Lower leg skin (tissue), 4 donors: ENCODE measurements around the gene CRX. TPM values are rescaled to one million over a fixed set of nuclear protein-coding genes. Genes with fewer than 3 reads are reported as not detected.
"Not testable (repeated sequence)": the region's sequence is repeated elsewhere in the genome, so short reads cannot be mapped to it uniquely, and the experiment has no call there.

Experiments
- DNase-seq, 2 donors: peaks; one replicate each; pipeline ENCODE4 v3.0.0-alpha.2; 2019; ENCODE audit warnings: low spot score in 2 of 2
- H3K4me3 ChIP-seq: fragments of 200-600 bp; sonication (generic); 2 replicates; pipeline ENCODE4 v1.5.1; 2017; ENCODE audit warnings: mild to moderate bottlenecking, low read depth; ENCODE audit not compliant: poor library complexity, severe bottlenecking
- CTCF ChIP-seq, 3 donors: fragments of 450-650 bp; IDR thresholded peaks; one replicate each; pipeline ENCODE4 v1.5.1; 2016; ENCODE audit warnings: antibody characterized with exemption in 3 of 3, mild to moderate bottlenecking in 3 of 3, moderate library complexity in 2 of 3
- POLR2A ChIP-seq, 2 donors: fragments of 450-650 bp; IDR thresholded peaks; one replicate each; pipeline ENCODE4 v1.6.1; 2016 to 2017; ENCODE audit warnings: antibody characterized with exemption in 2 of 2, mild to moderate bottlenecking in 1 of 2, moderate library complexity in 1 of 2
- WGBS, 2 donors: methylation state at CpG; one replicate each; pipeline ENCODE4 v1.1.5; 2018; 5-methylcytosine and 5-hydroxymethylcytosine counted together
- intact Hi-C: fragments of 100-400 bp; cut with DNase I; formaldehyde crosslinking; loops from one replicate; pipeline ENCODE4 v1.15.0; 2023; ENCODE audit warnings: low total_unique reads
- total RNA-seq, 4 donors: library from RNA; depleted of rRNA; stranded (reverse); fragments of >200 nt; gene quantifications; one replicate each; pipeline ENCODE4 v1.1.0, GENCODE V29; 2016

The CRX gene
- total RNA-seq, 4 donors from 2014 or later = not detected

DNA sequence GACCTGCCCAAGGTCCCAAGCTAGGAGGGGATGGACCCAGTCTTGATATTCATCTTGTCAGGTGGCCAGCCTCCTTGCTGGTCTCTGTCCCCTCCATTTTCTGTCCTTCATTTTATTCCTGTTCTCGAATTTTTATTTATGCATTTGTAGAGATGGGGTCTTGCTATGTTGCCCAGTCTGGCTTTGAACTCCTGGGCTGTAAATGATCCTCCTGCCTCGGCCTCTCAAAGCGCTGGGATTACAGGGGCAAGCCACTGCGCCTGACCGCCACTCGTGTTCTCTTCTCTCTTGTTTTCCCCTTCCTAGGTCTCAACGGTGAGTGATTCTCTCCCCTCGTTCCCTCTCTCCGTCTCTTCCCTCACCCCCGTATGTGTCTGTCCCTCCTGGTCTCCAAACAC, 26.7 kb downstream of the CRX start:
- DNase-seq = no peak
- H3K4me3 ChIP-seq = no peak overlapping the region
- TF ChIP-seq POLR2A (IDR thresholded peaks at IDR 0.05) = no peak
- TF ChIP-seq CTCF (IDR thresholded peaks at IDR 0.05) = no peak
- intact Hi-C loops = no loop called here
- 61% methylated on average over 10 of the region's 10 CpGs for WGBS, 2 donors

GRCh38 chr19:47848823-47849473, 27.2 kb downstream of the CRX start:
- WGBS, 2 donors = 4 to 6% methylated on average over 22 of the region's 22 CpGs
- TF ChIP-seq CTCF (IDR thresholded peaks at IDR 0.05) = no peak
- TF ChIP-seq POLR2A (IDR thresholded peaks at IDR 0.05) = no peak
- no peak overlapping the region for H3K4me3 ChIP-seq
- intact Hi-C loops = no loop called here
- no peak for DNase-seq

GRCh38 chr19:47853003-47853402, 31.3 kb downstream of the CRX start:
- WGBS, 2 donors = 69 to 73% methylated on average over 5 of the region's 5 CpGs
- DNase-seq = no peak
- intact Hi-C loops = no loop called here
- H3K4me3 ChIP-seq = no peak overlapping the region
- no peak for TF ChIP-seq CTCF (IDR thresholded peaks at IDR 0.05)
- TF ChIP-seq POLR2A (IDR thresholded peaks at IDR 0.05) = no peak

DNA sequence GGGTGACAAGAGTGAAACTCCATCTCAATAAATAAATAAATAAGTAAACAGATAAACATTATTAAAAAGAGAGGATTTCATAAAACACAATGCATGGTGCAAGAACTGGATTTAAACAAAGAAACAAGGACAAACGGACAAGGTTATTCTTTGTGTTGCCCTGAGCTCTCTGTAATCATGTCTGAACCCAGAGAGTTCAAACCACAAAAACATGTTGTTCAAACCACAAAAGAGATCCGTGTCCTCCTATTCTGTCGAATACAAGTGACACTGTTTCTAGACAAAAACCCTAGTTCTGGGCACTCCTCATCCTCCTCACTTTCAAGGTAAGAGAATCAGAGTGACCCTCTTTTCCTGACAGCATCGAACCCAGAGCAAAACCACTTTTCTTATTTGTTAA, 32.7 kb downstream of the CRX start:
- intact Hi-C loops = no loop called here
- WGBS, 2 donors = 52 to 64% methylated on average over 4 of the region's 4 CpGs
- TF ChIP-seq POLR2A (IDR thresholded peaks at IDR 0.05) (no peak), CTCF (IDR thresholded peaks at IDR 0.05) (no peak)
- DNase-seq = no peak
- H3K4me3 ChIP-seq = no peak overlapping the region

DNA sequence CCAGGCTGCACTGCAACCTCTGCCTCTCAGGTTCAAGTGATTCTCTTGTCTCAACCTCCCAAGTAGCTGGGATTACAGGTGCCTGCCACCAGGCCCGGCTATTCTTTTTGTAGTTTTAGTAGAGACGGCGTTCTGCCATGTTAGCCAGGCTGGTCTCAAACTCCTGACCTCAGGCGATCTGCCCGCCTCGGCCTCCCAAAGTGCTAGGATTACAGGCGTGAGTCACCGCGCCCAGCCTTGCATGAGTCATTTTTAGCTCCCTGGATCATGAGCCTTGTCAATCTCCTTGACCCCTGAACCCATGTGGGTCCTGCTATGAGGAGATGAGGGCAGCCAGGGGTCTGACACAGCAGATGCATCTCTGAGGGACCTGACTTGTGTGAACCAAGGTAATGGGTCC, 36.5 kb downstream of the CRX start:
- DNase-seq, H3K4me3 ChIP-seq, intact Hi-C loops: not testable (repeated sequence)
- 70 to 83% methylated on average over 9 of the region's 9 CpGs for WGBS, 2 donors

GRCh38 chr19:47858646-47859285, 37.0 kb downstream of the CRX start, which contains the start of gene TPRX2:
Gene TPRX2, plus strand, starts transcription at chr19:47859235. Its CDS starts 12 bp downstream, at chr19:47859247.
- H3K4me3 ChIP-seq, intact Hi-C loops, DNase-seq: not testable (repeated sequence)
- WGBS, 2 donors = 74 to 88% methylated on average over 8 to 9 of the region's 9 CpGs

DNA sequence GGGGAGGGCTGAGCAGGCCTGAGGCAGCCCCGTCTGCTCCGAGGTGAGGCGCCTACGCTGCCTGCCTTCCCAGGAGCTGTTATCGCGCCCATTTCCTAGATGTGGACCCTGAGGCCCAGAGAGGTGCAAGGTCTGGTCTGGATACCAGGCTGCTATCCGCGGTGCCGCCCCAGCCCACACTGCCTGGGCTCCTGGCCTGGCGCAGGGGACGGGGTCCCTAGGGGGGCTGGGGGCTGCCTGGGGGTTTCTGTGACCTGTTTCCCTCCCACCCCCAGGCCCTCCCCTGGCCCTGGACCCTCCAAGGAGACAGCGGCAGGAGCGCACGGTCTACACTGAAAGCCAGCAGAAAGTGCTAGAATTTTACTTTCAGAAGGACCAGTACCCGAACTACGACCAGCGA, 38.1 kb downstream of the CRX start:
- H3K4me3 ChIP-seq, DNase-seq, intact Hi-C loops: not testable (repeated sequence)
- 84% methylated on average over 5 of the region's 17 CpGs; no CpG with 5 or more reads in 1 of the 2 donors for WGBS, 2 donors
